ENCODE data around the gene LHFPL3.
"Not testable (repeated sequence)": the region's sequence is repeated elsewhere in the genome, so short reads cannot be mapped to it uniquely, and the experiment has no call there.

The LHFPL3 gene

GRCh38 chr7:104931181-104931781, 602.9 kb downstream of the LHFPL3 start:
- Histone ChIP-seq H3K36me3 (ENCODE audit: control insufficient read depth, insufficient read depth, low read length) (no peaks in the 10 kb centered on the region), H3K4me1 (ENCODE audit: control insufficient read depth, insufficient read depth, low read length) (no peaks in the 10 kb centered on the region), H3K27me3 (ENCODE audit: control insufficient read depth, insufficient read depth, low read length) (no peaks in the 10 kb centered on the region), H3K4me3 (ENCODE audit: low read length) (no peak overlapping the region), H3K9ac (ENCODE audit: low read length) (no peak overlapping the region), H3K27ac (ENCODE audit: low read depth, low read length) (no peak overlapping the region)

DNA sequence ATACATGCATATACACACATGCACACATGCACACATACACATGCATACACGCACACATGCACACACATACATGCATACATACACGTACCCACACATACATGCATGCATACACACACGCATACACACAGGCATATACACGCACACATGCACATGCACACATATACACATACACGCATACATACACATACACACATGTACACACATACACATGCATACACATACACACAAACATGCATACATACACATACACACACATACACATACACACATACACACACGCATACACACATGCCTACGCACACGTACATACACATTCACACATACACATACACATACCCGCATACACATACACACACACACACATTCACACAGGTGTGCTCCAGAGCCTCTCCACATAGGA, 604.6 kb downstream of the LHFPL3 start:
- Histone ChIP-seq H3K27ac (ENCODE audit: low read depth, low read length) (peak overlapping the region; percentile 3), H3K36me3 (ENCODE audit: control insufficient read depth, insufficient read depth, low read length) (no peaks in the 10 kb centered on the region), H3K9ac (ENCODE audit: low read length) (no peak overlapping the region), H3K27me3 (ENCODE audit: control insufficient read depth, insufficient read depth, low read length) (no peaks in the 10 kb centered on the region), H3K4me3 (ENCODE audit: low read length) (peak overlapping the region; percentile 37), H3K4me1 (ENCODE audit: control insufficient read depth, insufficient read depth, low read length) (no peaks in the 10 kb centered on the region)

DNA sequence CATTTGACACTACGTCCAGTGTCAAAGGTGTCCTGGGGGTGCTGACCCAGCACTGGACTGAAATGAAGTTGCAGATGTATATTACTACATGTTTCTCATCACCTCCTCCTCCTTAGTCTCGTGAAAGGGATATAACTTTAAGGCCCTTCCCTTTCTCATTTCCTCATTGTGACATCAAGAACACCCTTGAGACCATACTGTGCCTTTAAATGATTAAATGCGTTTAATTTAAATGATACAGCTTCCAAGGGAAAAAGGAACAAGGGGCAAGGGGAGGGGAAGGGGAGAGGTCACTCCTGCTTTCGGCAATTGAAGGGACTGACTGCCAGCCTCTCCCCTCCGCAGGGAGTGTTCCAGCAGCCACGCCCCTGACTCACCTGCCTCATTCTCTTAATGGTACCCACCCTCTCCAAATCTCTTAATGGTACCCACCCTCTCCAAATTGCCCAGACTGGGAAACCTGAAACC, 605.2 kb downstream of the LHFPL3 start:
- no peaks in the 10 kb centered on the region for H3K27me3 ChIP-seq (ENCODE audit: control insufficient read depth, insufficient read depth, low read length)
- no peaks in the 10 kb centered on the region for H3K4me1 ChIP-seq (ENCODE audit: control insufficient read depth, insufficient read depth, low read length)
- no peak overlapping the region for H3K9ac ChIP-seq (ENCODE audit: low read length)
- peak overlapping the region; percentile 37 for H3K4me3 ChIP-seq (ENCODE audit: low read length)
- no peak overlapping the region for H3K27ac ChIP-seq (ENCODE audit: low read depth, low read length)
- H3K36me3 ChIP-seq (ENCODE audit: control insufficient read depth, insufficient read depth, low read length): no peaks in the 10 kb centered on the region

GRCh38 chr7:104934665-104935064, 606.3 kb downstream of the LHFPL3 start:
- no peak overlapping the region for H3K9ac ChIP-seq (ENCODE audit: low read length)
- no peak overlapping the region for H3K4me3 ChIP-seq (ENCODE audit: low read length)

GRCh38 chr7:104935276-104935675, 606.9 kb downstream of the LHFPL3 start:
- Histone ChIP-seq H3K27ac (ENCODE audit: low read depth, low read length) (no peak overlapping the region), H3K4me1 (ENCODE audit: control insufficient read depth, insufficient read depth, low read length) (no peaks in the 10 kb centered on the region), H3K27me3 (ENCODE audit: control insufficient read depth, insufficient read depth, low read length) (no peaks in the 10 kb centered on the region), H3K9ac (ENCODE audit: low read length) (no peak overlapping the region), H3K4me3 (ENCODE audit: low read length) (no peak overlapping the region), H3K36me3 (ENCODE audit: control insufficient read depth, insufficient read depth, low read length) (no peaks in the 10 kb centered on the region)

More at GRCh38 chr7:104934665-104935064, 606.3 kb downstream of the LHFPL3 start:
- no peak overlapping the region for H3K27ac ChIP-seq (ENCODE audit: low read depth, low read length)
- H3K27me3 ChIP-seq (ENCODE audit: control insufficient read depth, insufficient read depth, low read length): no peaks in the 10 kb centered on the region
- no peaks in the 10 kb centered on the region for H3K36me3 ChIP-seq (ENCODE audit: control insufficient read depth, insufficient read depth, low read length)
- no peaks in the 10 kb centered on the region for H3K4me1 ChIP-seq (ENCODE audit: control insufficient read depth, insufficient read depth, low read length)

DNA sequence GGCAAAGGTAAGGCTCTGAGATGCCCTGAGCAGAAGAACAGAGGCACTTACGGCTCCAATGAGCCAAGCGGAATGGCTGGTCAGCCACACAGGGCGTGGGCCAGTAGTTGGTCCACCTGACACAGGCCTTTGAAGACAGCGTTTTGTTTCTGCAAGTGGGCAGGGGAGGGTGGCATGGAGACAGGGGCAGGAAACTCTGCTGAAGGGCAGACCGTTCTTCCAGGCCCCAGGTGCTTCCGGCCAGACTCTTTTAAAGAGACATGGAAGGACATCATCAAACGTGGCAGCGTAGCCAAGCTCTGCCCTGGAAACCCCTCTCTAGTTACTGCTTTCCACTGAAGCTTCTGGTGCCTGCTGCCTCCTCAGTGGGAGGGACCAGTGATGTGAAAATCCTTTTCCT, 608.1 kb downstream of the LHFPL3 start:
- H3K27ac ChIP-seq (ENCODE audit: low read depth, low read length): no peak overlapping the region
- no peak overlapping the region for H3K9ac ChIP-seq (ENCODE audit: low read length)
- no peaks in the 10 kb centered on the region for H3K36me3 ChIP-seq (ENCODE audit: control insufficient read depth, insufficient read depth, low read length)
- no peaks in the 10 kb centered on the region for H3K4me1 ChIP-seq (ENCODE audit: control insufficient read depth, insufficient read depth, low read length)
- no peak overlapping the region for H3K4me3 ChIP-seq (ENCODE audit: low read length)
- H3K27me3 ChIP-seq (ENCODE audit: control insufficient read depth, insufficient read depth, low read length): no peaks in the 10 kb centered on the region

DNA sequence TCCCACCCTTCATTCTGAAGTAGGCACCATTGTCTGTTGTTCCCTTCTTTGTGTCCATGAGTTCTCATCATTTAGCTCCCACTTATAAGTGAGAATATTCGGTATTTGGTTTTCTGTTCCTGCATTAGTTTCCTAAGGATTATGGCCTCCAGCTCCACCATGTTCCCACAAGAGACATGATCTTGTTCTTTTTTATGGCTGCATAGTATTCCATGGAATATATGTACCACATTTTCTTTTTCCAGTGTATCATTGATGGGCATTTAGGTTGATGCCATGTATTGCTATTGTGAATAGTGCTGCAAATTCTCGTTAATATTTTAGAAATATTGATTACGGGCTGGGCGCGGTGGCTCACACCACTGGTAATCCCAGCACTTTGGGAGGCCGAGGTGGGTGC, 609.1 kb downstream of the LHFPL3 start:
- H3K4me1 ChIP-seq (ENCODE audit: control insufficient read depth, insufficient read depth, low read length); H3K9ac ChIP-seq (ENCODE audit: low read length); H3K27me3 ChIP-seq (ENCODE audit: control insufficient read depth, insufficient read depth, low read length); H3K36me3 ChIP-seq (ENCODE audit: control insufficient read depth, insufficient read depth, low read length); H3K4me3 ChIP-seq (ENCODE audit: low read length); H3K27ac ChIP-seq (ENCODE audit: low read depth, low read length): not testable (repeated sequence)

DNA sequence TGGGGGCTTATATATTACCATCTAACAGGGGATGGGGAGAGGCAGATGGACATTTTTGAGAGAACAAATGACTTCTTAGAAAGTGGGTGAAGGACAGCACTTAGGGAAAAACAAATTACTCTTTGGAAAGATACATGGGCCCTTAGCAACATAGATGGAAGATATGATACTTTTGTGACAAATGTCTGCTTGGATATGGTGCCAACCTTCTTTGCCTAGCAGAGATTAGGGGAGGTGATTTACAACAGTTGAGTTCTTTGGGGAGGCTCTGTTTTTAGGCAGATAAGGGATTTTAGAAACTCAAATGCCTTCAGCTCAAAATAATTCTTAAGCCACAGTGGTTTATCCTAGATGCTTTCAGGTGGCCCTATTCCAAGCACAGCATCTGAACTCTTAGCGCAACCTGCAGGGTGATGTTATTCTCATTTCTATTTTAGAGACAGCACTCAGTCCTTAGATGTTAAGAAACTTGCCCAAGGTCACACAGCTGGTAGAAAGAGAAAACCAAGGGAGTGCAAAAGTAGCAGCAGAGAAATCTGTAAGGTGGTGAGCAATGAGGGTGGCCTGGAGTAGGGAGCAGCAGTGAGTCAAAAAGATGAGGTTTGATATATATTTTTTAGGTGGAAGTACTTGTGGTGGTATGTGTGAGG, 610.5 kb downstream of the LHFPL3 start:
- Histone ChIP-seq H3K9ac (ENCODE audit: low read length) (no peak overlapping the region), H3K27me3 (ENCODE audit: control insufficient read depth, insufficient read depth, low read length) (no peaks in the 10 kb centered on the region), H3K4me1 (ENCODE audit: control insufficient read depth, insufficient read depth, low read length) (peaks cover 2% of the 10 kb centered on the region), H3K27ac (ENCODE audit: low read depth, low read length) (no peak overlapping the region), H3K4me3 (ENCODE audit: low read length) (no peak overlapping the region), H3K36me3 (ENCODE audit: control insufficient read depth, insufficient read depth, low read length) (no peaks in the 10 kb centered on the region)

DNA sequence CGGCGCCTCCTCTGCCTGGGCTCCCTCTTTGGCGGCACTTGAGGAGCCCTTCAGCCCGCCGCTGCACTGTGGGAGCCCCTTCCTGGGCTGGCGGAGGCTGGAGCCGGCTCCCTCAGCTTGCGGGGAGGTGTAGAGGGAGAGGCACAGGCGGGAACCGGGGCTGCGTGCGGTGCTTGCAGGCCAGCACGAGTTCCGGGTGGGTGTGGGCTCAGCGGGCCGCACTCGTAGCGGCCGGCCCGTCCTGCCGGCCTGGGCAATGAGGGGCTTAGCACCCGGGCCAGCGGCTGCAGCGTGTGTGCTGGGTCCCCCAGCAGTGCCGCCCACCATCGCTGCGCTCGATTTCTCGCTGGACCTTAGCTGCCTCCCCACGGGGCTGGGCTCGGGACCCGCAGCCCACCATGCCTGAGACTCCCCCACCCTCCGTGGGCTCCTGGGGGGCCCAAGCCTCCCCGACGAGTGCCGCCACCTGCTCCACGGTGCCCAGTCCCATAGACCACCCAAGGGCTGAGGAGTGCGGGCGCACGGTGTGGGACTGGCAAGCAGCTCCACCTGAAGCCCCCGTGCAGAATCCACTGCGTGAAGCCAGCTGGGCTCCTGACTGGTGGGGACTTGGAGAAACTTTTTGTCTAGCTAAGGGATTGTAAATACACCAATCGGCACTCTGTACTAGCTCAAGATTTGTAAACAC, 611.8 kb downstream of the LHFPL3 start:
- Histone ChIP-seq H3K36me3 (ENCODE audit: control insufficient read depth, insufficient read depth, low read length) (no peaks in the 10 kb centered on the region), H3K27ac (ENCODE audit: low read depth, low read length) (no peak overlapping the region), H3K9ac (ENCODE audit: low read length) (no peak overlapping the region), H3K27me3 (ENCODE audit: control insufficient read depth, insufficient read depth, low read length) (no peaks in the 10 kb centered on the region), H3K4me1 (ENCODE audit: control insufficient read depth, insufficient read depth, low read length) (peaks cover 5% of the 10 kb centered on the region), H3K4me3 (ENCODE audit: low read length) (no peak overlapping the region)

DNA sequence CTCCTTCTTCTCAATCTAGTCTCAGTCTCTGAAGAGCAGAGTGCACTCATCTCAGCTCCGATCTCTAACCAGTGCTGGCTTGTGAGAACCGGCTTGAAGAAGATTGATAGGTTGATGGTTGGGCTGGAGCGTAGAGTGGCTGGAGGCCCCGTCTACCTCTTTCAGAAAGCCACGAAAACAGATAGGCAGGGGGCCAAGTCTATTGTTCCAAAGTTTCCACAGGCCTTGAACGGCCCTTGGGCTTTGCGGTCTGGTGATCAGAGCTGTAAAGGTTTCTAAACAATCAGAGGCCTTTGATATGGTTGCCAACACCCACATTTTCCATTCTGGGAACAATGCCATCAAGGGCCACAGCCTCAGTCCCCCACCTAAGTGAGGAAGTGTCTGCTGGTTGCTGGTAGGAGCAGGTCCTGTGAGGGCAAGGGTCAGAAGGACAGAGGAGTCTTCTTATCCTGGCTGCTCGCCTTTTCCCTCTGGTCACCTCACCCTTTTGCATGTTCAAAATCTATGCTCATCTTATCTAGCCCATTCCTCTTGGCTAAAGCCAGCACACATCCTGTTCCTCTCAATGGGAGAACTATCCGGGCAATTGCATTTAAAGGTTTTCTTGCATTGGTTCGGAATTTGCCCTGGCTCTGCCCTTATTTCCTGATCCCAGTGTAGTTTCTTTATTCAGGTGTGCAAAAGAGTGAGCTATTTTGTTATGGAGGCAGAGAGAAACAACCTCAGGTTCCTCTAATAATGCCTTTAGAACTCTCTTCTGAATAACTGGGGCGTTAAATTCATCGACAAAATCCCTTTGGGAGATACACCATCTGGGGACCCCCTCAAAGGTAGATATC, 615.3 kb downstream of the LHFPL3 start:
- H3K4me1 ChIP-seq (ENCODE audit: control insufficient read depth, insufficient read depth, low read length): peaks cover 10% of the 10 kb centered on the region
- H3K36me3 ChIP-seq (ENCODE audit: control insufficient read depth, insufficient read depth, low read length): no peaks in the 10 kb centered on the region
- peak overlapping the region; percentile 42 for H3K4me3 ChIP-seq (ENCODE audit: low read length)
- H3K27ac ChIP-seq (ENCODE audit: low read depth, low read length): peak overlapping the region; percentile 75
- H3K27me3 ChIP-seq (ENCODE audit: control insufficient read depth, insufficient read depth, low read length): no peaks in the 10 kb centered on the region
- peak overlapping the region; percentile 24 for H3K9ac ChIP-seq (ENCODE audit: low read length)

DNA sequence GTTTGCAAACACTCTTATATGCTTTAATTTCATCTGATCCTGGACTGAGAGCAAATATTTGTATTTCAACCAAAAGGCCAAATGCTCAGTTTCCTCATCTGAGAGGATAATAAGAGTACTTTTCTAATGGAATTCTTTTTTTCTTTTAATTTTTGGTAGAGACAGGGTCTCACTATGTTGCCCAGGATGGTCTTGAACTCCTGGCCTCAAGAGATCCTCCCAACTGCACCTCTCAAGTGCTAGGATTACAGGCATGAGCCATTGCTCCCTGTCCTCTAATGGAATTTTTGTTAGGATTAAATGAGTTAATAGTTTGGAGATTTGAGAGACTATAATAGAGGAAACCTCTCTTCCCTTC, 617.2 kb downstream of the LHFPL3 start:
- H3K4me3 ChIP-seq (ENCODE audit: low read length): peak overlapping the region; percentile 42
- no peak overlapping the region for H3K9ac ChIP-seq (ENCODE audit: low read length)
- H3K36me3 ChIP-seq (ENCODE audit: control insufficient read depth, insufficient read depth, low read length): no peaks in the 10 kb centered on the region
- H3K27me3 ChIP-seq (ENCODE audit: control insufficient read depth, insufficient read depth, low read length): no peaks in the 10 kb centered on the region
- peak overlapping the region; percentile 75 for H3K27ac ChIP-seq (ENCODE audit: low read depth, low read length)
- H3K4me1 ChIP-seq (ENCODE audit: control insufficient read depth, insufficient read depth, low read length): peaks cover 10% of the 10 kb centered on the region

GRCh38 chr7:104946338-104946737, 617.9 kb downstream of the LHFPL3 start:
- Histone ChIP-seq H3K9ac (ENCODE audit: low read length) (no peak overlapping the region), H3K27ac (ENCODE audit: low read depth, low read length) (no peak overlapping the region), H3K4me3 (ENCODE audit: low read length) (no peak overlapping the region), H3K4me1 (ENCODE audit: control insufficient read depth, insufficient read depth, low read length) (peaks cover 10% of the 10 kb centered on the region), H3K27me3 (ENCODE audit: control insufficient read depth, insufficient read depth, low read length) (no peaks in the 10 kb centered on the region), H3K36me3 (ENCODE audit: control insufficient read depth, insufficient read depth, low read length) (no peaks in the 10 kb centered on the region)
